HG02642 (cell line): ENCODE results near the gene RGS19.
A peak's percentile ranks its signal among the peaks of the same experiment; 100 is the strongest.

Source experiments
- ATAC-seq: cut with Tn5 transposase; IDR thresholded peaks from one replicate; pipeline ENCODE4 v1.9.1; 2021; ENCODE audit warnings: mild to moderate bottlenecking; ENCODE audit not compliant: unreplicated experiment, poor library complexity

RGS19 gene

GRCh38 chr20:64050261-64051032 lies 28.9 kb downstream of the RGS19 start:
- no peak for ATAC-seq

GRCh38 chr20:64049878-64050260 lies 29.4 kb downstream of the RGS19 start:
- ATAC-seq: no peak

- ATAC-seq: no peak
Measured at GRCh38 chr20:64049060-64049877, 30.0 kb downstream of the RGS19 start, which contains the start of gene SOX18. Gene SOX18 (minus strand): TSS chr20:64049639. CDS start chr20:64049516, 123 bp downstream.

GRCh38 chr20:64048402-64049044 lies 30.8 kb downstream of the RGS19 start:
- ATAC-seq: no peak

GRCh38 chr20:64047968-64048401 lies 31.3 kb downstream of the RGS19 start:
- ATAC-seq: no peak

- ATAC-seq: no peak
Measured at GRCh38 chr20:64047046-64047389, 32.3 kb downstream of the RGS19 start.

GRCh38 chr20:64045346-64046011 lies 33.8 kb downstream of the RGS19 start:
- ATAC-seq: no peak

- ATAC-seq: no peak
Measured at GRCh38 chr20:64044484-64045247, 34.7 kb downstream of the RGS19 start.

- ATAC-seq: no peak
Measured at GRCh38 chr20:64043768-64044167, 35.5 kb downstream of the RGS19 start.

- no peak for ATAC-seq
Measured at GRCh38 chr20:64042054-64042781, 37.1 kb downstream of the RGS19 start.

GRCh38 chr20:64041781-64042053 lies 37.6 kb downstream of the RGS19 start:
- ATAC-seq: no peak

GRCh38 chr20:64041040-64041780 lies 38.1 kb downstream of the RGS19 start:
- ATAC-seq: no peak

- ATAC-seq: no peak
Measured at GRCh38 chr20:64040231-64041039, 38.9 kb downstream of the RGS19 start.

GRCh38 chr20:64039293-64040160 lies 39.8 kb downstream of the RGS19 start:
- ATAC-seq: no peak

- peak; percentile 67 for ATAC-seq
Measured at GRCh38 chr20:64038565-64039292, 40.6 kb downstream of the RGS19 start.

- peak; percentile 38 for ATAC-seq
Measured at GRCh38 chr20:64038224-64038564, 41.1 kb downstream of the RGS19 start.
